ENCODE results near the gene PCDHB14.
"Not testable (repeated sequence)": the region's sequence is repeated elsewhere in the genome, so short reads cannot be mapped to it uniquely, and the experiment has no call there.

The PCDHB14 gene

DNA sequence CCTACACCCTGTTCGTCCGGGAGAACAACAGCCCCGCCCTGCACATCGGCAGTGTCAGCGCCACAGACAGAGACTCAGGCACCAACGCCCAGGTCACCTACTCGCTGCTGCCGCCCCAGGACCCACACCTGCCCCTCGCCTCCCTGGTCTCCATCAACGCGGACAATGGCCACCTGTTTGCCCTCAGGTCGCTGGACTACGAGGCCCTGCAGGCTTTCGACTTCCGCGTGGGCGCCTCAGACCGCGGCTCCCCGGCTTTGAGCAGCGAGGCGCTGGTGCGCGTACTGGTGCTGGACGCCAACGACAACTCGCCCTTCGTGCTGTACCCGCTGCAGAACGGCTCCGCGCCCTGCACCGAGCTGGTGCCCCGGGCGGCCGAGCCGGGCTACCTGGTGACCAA lies 34.5 kb upstream of the PCDHB14 start:
- not testable (repeated sequence) for H3K4me1 ChIP-seq (ENCODE audit: control insufficient read depth in 1 of 2, insufficient read depth in 2 of 2, low read length in 2 of 2); H3K27ac ChIP-seq (ENCODE audit: low read length); H3K36me3 ChIP-seq (ENCODE audit: control insufficient read depth in 1 of 2, insufficient read depth in 2 of 2, low read length in 2 of 2); H3K27me3 ChIP-seq (ENCODE audit: low read depth, low read length)
- H3K9me3 ChIP-seq (ENCODE audit: control insufficient read depth in 1 of 2, low read length in 2 of 2) = peaks cover 18 to 64% of the 10 kb centered on the region in 2 donors
- H3K4me3 ChIP-seq (ENCODE audit: low read depth in 1 of 2, low read length in 2 of 2) = peak overlapping the region in 1 of 2 donors; percentile 44

DNA sequence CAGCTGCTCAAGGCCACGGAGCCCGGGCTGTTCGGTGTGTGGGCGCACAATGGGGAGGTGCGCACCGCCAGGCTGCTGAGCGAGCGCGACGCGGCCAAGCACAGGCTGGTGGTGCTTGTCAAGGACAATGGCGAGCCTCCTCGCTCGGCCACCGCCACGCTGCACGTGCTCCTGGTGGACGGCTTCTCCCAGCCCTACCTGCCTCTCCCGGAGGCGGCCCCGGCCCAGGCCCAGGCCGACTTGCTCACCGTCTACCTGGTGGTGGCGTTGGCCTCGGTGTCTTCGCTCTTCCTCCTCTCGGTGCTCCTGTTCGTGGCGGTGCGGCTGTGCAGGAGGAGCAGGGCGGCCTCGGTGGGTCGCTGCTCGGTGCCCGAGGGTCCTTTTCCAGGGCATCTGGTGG lies 34.0 kb upstream of the PCDHB14 start:
- not testable (repeated sequence) for H3K36me3 ChIP-seq (ENCODE audit: control insufficient read depth in 1 of 2, insufficient read depth in 2 of 2, low read length in 2 of 2); H3K27me3 ChIP-seq (ENCODE audit: low read depth, low read length); H3K4me1 ChIP-seq (ENCODE audit: control insufficient read depth in 1 of 2, insufficient read depth in 2 of 2, low read length in 2 of 2); H3K27ac ChIP-seq (ENCODE audit: low read length)
- peaks cover 18 to 63% of the 10 kb centered on the region in 2 donors for H3K9me3 ChIP-seq (ENCODE audit: control insufficient read depth in 1 of 2, low read length in 2 of 2)
- H3K4me3 ChIP-seq (ENCODE audit: low read depth in 1 of 2, low read length in 2 of 2) = peak overlapping the region in 1 of 2 donors; percentile 44

DNA sequence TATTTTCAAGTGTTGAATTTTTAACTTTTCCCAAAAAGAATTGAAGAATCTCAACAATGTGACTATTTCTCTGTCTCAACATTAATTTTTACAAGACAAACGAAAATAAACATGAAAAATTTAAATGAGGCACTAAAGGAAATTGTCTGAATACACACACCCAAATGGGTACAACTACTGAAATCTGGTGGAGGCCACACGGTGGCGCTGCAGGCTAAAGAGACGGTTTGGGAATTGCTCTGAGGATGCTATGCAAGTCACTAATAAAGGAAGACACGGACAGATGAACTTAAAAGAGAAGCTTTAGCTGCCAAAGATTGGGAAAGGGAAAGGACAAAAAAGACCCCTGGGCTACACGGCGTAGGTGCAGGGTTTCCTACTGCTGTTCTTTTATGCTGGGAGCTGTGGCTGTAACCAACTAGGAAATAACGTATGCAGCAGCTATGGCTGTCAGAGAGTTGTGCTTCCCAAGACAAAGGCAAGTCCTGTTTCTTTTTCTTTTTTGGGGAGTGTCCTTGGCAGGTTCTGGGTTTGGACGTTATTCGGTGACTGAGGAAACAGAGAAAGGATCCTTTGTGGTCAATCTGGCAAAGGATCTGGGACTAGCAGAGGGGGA lies 30.9 kb upstream of the PCDHB14 start, which contains the start of gene PCDHB10:
Gene PCDHB10 (plus strand): TSS at position 244 of the 616 bp plus-strand sequence. CDS start 200 bp downstream, at position 444.
- no peaks in the 10 kb centered on the region for H3K4me1 ChIP-seq (ENCODE audit: control insufficient read depth in 1 of 2, insufficient read depth in 2 of 2, low read length in 2 of 2)
- peaks cover 15 to 54% of the 10 kb centered on the region in 2 donors for H3K9me3 ChIP-seq (ENCODE audit: control insufficient read depth in 1 of 2, low read length in 2 of 2)
- no peak within 1 kb of the TSS for H3K27ac ChIP-seq (ENCODE audit: low read length)
- no peaks in the 10 kb centered on the region for H3K27me3 ChIP-seq (ENCODE audit: low read depth, low read length)
- H3K36me3 ChIP-seq (ENCODE audit: control insufficient read depth in 1 of 2, insufficient read depth in 2 of 2, low read length in 2 of 2) = no peaks in the 10 kb centered on the region
- peak within 1 kb of the TSS; percentile 49 to 55 for H3K4me3 ChIP-seq (ENCODE audit: low read depth in 1 of 2, low read length in 2 of 2)

DNA sequence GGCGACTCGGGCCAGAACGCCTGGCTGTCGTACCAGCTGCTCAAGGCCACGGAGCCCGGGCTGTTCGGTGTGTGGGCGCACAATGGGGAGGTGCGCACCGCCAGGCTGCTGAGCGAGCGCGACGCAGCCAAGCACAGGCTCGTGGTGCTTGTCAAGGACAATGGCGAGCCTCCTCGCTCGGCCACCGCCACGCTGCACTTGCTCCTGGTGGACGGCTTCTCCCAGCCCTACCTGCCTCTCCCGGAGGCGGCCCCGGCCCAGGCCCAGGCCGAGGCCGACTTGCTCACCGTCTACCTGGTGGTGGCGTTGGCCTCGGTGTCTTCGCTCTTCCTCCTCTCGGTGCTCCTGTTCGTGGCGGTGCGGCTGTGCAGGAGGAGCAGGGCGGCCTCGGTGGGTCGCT lies 28.8 kb upstream of the PCDHB14 start:
- H3K36me3 ChIP-seq (ENCODE audit: control insufficient read depth in 1 of 2, insufficient read depth in 2 of 2, low read length in 2 of 2); H3K27me3 ChIP-seq (ENCODE audit: low read depth, low read length); H3K27ac ChIP-seq (ENCODE audit: low read length); H3K4me1 ChIP-seq (ENCODE audit: control insufficient read depth in 1 of 2, insufficient read depth in 2 of 2, low read length in 2 of 2): not testable (repeated sequence)
- H3K9me3 ChIP-seq (ENCODE audit: control insufficient read depth in 1 of 2, low read length in 2 of 2) = peaks cover 32 to 57% of the 10 kb centered on the region in 2 donors
- H3K4me3 ChIP-seq (ENCODE audit: low read depth in 1 of 2, low read length in 2 of 2) = peak overlapping the region in 1 of 2 donors; percentile 41

DNA sequence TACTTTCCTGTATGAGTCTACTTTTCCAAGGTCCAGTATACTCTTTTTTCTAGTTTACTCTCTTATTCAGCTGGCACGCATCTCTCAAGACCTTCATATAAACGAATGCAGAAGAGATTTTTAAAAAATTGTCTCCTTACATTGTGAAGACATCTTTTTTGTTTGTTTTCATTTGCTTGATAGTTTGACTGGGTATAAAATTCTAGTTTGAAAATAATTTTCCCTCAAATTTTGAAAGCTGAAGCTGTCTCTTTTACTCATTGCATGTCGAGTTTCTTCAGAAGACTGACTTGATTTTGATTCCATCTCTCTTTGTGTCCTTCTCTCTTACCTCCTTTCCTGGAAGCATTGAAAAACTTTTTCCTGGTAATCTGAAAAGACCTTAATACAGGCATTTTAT lies 26.8 kb upstream of the PCDHB14 start:
- no peaks in the 10 kb centered on the region for H3K27me3 ChIP-seq (ENCODE audit: low read depth, low read length)
- H3K9me3 ChIP-seq (ENCODE audit: control insufficient read depth in 1 of 2, low read length in 2 of 2) = peaks cover 37 to 67% of the 10 kb centered on the region in 2 donors
- H3K27ac ChIP-seq (ENCODE audit: low read length) = no peak overlapping the region
- H3K4me3 ChIP-seq (ENCODE audit: low read depth in 1 of 2, low read length in 2 of 2) = peak overlapping the region in 1 of 2 donors; percentile 29
- no peaks in the 10 kb centered on the region for H3K4me1 ChIP-seq (ENCODE audit: control insufficient read depth in 1 of 2, insufficient read depth in 2 of 2, low read length in 2 of 2)
- H3K36me3 ChIP-seq (ENCODE audit: control insufficient read depth in 1 of 2, insufficient read depth in 2 of 2, low read length in 2 of 2) = no peaks in the 10 kb centered on the region

DNA sequence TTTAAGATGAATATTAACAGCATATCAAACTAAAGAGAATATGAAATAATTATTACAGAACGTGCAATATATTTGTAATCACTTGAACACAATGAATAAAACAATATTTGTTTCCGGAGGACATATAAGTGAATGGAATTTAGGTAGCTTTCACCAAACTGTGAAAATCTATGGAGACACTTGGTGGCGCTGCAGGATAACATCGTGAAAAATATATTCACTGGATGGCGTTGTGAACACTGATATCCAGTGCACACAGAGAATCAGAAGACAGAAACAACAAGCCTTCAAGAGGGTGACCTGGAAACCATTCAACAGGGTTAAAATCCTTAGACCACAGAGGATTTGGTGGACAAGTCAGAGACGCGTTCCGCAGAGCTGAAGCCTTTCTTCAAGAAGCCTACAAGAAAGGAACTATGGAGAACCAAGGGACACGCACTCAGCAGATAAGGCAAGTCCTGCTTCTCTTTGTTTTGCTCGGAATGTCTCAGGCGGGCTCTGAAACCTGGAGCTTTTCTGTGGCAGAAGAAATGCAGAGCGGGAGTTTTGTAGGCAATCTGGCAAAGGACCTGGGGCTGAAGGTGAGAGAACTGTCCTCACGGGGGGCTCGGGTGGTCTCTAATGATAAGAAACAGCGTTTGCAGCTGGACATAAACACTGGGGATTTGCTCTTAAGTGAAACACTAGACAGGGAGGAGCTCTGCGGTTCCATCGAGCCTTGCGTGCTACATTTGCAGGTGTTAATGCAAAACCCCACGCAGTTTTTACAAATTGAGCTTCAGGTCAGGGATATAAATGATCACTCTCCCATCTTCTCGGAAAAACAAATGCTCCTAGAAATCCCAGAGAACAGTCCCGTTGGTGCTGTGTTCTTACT lies 23.5 kb upstream of the PCDHB14 start, which contains the start of gene PCDHB11:
Gene PCDHB11 (plus strand): TSS at position 269 of the 877 bp plus-strand sequence. CDS start 148 bp downstream, at position 417.
- Histone ChIP-seq H3K4me1 (ENCODE audit: control insufficient read depth in 1 of 2, insufficient read depth in 2 of 2, low read length in 2 of 2) (no peaks in the 10 kb centered on the region), H3K9me3 (ENCODE audit: control insufficient read depth in 1 of 2, low read length in 2 of 2) (peaks cover 28 to 57% of the 10 kb centered on the region in 2 donors), H3K36me3 (ENCODE audit: control insufficient read depth in 1 of 2, insufficient read depth in 2 of 2, low read length in 2 of 2) (no peaks in the 10 kb centered on the region), H3K27me3 (ENCODE audit: low read depth, low read length) (no peaks in the 10 kb centered on the region), H3K4me3 (ENCODE audit: low read depth in 1 of 2, low read length in 2 of 2) (peak within 1 kb of the TSS; percentile 18 to 54), H3K27ac (ENCODE audit: low read length) (no peak within 1 kb of the TSS)

DNA sequence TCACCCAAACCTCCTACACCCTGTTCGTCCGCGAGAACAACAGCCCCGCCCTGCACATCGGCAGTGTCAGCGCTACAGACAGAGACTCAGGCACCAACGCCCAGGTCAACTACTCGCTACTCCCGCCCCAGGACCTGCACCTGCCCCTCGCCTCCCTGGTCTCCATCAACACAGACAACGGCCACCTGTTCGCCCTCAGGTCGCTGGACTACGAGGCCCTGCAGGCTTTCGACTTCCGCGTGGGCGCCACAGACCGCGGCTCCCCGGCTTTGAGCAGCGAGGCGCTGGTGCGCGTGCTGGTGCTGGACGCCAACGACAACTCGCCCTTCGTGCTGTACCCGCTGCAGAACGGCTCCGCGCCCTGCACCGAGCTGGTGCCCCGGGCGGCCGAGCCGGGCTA lies 22.0 kb upstream of the PCDHB14 start:
- H3K27ac ChIP-seq (ENCODE audit: low read length); H3K27me3 ChIP-seq (ENCODE audit: low read depth, low read length): not testable (repeated sequence)
- peak overlapping the region in 1 of 2 donors; percentile 54 for H3K4me3 ChIP-seq (ENCODE audit: low read depth in 1 of 2, low read length in 2 of 2)

DNA sequence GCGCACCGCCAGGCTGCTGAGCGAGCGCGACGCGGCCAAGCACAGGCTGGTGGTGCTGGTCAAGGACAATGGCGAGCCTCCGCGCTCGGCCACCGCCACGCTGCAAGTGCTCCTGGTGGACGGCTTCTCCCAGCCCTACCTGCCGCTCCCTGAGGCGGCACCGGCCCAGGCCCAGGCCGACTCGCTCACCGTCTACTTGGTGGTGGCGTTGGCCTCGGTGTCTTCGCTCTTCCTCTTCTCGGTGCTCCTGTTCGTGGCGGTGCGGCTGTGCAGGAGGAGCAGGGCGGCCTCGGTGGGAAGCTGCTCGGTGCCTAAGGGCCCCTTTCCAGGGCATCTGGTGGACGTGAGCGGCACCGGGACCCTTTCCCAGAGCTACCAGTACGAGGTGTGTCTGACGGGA lies 21.5 kb upstream of the PCDHB14 start:
- H3K27me3 ChIP-seq (ENCODE audit: low read depth, low read length); H3K4me1 ChIP-seq (ENCODE audit: control insufficient read depth in 1 of 2, insufficient read depth in 2 of 2, low read length in 2 of 2); H3K36me3 ChIP-seq (ENCODE audit: control insufficient read depth in 1 of 2, insufficient read depth in 2 of 2, low read length in 2 of 2); H3K27ac ChIP-seq (ENCODE audit: low read length): not testable (repeated sequence)
- Histone ChIP-seq H3K4me3 (ENCODE audit: low read depth in 1 of 2, low read length in 2 of 2) (peak overlapping the region in 1 of 2 donors; percentile 9), H3K9me3 (ENCODE audit: control insufficient read depth in 1 of 2, low read length in 2 of 2) (peaks cover 25 to 55% of the 10 kb centered on the region in 2 donors)

More for the DNA sequence above, 22.0 kb upstream of the PCDHB14 start:
- not testable (repeated sequence) for H3K4me1 ChIP-seq (ENCODE audit: control insufficient read depth in 1 of 2, insufficient read depth in 2 of 2, low read length in 2 of 2); H3K36me3 ChIP-seq (ENCODE audit: control insufficient read depth in 1 of 2, insufficient read depth in 2 of 2, low read length in 2 of 2)
- H3K9me3 ChIP-seq (ENCODE audit: control insufficient read depth in 1 of 2, low read length in 2 of 2) = peaks cover 25 to 60% of the 10 kb centered on the region in 2 donors

DNA sequence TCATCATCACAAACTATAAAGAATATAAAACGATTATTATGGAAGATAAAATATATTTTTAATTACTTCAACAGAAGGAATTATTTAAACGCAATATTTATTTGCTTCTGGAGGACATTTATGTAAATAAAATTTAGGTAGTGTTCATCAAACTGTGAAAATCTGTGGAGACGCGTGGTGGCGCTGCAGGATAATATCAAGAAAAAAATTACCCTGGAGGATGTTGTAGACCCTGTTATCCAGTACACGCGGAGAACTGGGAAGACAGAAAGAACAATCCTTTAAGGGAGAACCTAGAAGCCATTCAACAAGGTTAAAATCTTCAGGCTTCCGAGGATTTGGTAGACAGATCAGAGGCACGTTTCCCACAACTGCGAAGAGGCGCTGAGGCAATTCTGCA lies 14.7 kb upstream of the PCDHB14 start, which contains the start of gene PCDHB12:
Gene PCDHB12 (plus strand): TSS at position 242 of the 400 bp plus-strand sequence. CDS start 189 bp downstream, outside the sequence.
- Histone ChIP-seq H3K27ac (ENCODE audit: low read length) (no peak within 1 kb of the TSS), H3K4me3 (ENCODE audit: low read depth in 1 of 2, low read length in 2 of 2) (peak within 1 kb of the TSS; percentile 35 to 51), H3K36me3 (ENCODE audit: control insufficient read depth in 1 of 2, insufficient read depth in 2 of 2, low read length in 2 of 2) (peaks cover 0 to 6% of the 10 kb centered on the region in 2 donors), H3K27me3 (ENCODE audit: low read depth, low read length) (no peaks in the 10 kb centered on the region), H3K4me1 (ENCODE audit: control insufficient read depth in 1 of 2, insufficient read depth in 2 of 2, low read length in 2 of 2) (no peaks in the 10 kb centered on the region), H3K9me3 (ENCODE audit: control insufficient read depth in 1 of 2, low read length in 2 of 2) (peaks cover 11 to 50% of the 10 kb centered on the region in 2 donors)

DNA sequence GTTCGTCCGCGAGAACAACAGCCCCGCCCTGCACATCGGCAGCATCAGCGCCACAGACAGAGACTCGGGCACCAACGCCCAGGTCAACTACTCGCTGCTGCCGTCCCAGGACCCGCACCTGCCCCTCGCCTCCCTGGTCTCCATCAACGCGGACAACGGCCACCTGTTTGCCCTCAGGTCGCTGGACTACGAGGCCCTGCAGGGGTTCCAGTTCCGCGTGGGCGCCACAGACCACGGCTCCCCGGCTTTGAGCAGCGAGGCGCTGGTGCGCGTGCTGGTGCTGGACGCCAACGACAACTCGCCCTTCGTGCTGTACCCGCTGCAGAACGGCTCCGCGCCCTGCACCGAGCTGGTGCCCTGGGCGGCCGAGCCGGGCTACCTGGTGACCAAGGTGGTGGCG lies 12.9 kb upstream of the PCDHB14 start:
- not testable (repeated sequence) for H3K27ac ChIP-seq (ENCODE audit: low read length); H3K27me3 ChIP-seq (ENCODE audit: low read depth, low read length); H3K36me3 ChIP-seq (ENCODE audit: control insufficient read depth in 1 of 2, insufficient read depth in 2 of 2, low read length in 2 of 2); H3K4me1 ChIP-seq (ENCODE audit: control insufficient read depth in 1 of 2, insufficient read depth in 2 of 2, low read length in 2 of 2)
- Histone ChIP-seq H3K9me3 (ENCODE audit: control insufficient read depth in 1 of 2, low read length in 2 of 2) (peaks cover 19 to 60% of the 10 kb centered on the region in 2 donors), H3K4me3 (ENCODE audit: low read depth in 1 of 2, low read length in 2 of 2) (peak overlapping the region in 1 of 2 donors; percentile 51)

DNA sequence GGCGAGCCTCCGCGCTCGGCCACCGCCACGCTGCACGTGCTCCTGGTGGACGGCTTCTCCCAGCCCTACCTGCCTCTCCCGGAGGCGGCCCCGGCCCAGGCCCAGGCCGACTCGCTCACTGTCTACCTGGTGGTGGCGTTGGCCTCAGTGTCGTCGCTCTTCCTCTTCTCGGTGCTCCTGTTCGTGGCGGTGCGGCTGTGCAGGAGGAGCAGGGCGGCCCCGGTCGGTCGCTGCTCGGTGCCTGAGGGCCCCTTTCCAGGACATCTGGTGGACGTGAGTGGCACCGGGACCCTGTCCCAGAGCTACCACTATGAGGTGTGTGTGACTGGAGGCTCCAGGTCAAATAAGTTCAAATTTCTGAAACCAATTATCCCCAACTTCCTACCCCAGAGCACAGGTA lies 12.3 kb upstream of the PCDHB14 start:
- Histone ChIP-seq H3K9me3 (ENCODE audit: control insufficient read depth in 1 of 2, low read length in 2 of 2) (peaks cover 19 to 58% of the 10 kb centered on the region in 2 donors), H3K4me3 (ENCODE audit: low read depth in 1 of 2, low read length in 2 of 2) (peak overlapping the region in 1 of 2 donors; percentile 51)
- not testable (repeated sequence) for H3K27me3 ChIP-seq (ENCODE audit: low read depth, low read length); H3K27ac ChIP-seq (ENCODE audit: low read length); H3K4me1 ChIP-seq (ENCODE audit: control insufficient read depth in 1 of 2, insufficient read depth in 2 of 2, low read length in 2 of 2); H3K36me3 ChIP-seq (ENCODE audit: control insufficient read depth in 1 of 2, insufficient read depth in 2 of 2, low read length in 2 of 2)
